Measurements from ENCODE around the gene CNEP1R1. TPM values are rescaled to one million over a fixed set of nuclear protein-coding genes. Genes with fewer than 3 reads are reported as not detected.

Gene CNEP1R1
- total RNA-seq, 1 donor from 2014 or later: 23.9 TPM

DNA sequence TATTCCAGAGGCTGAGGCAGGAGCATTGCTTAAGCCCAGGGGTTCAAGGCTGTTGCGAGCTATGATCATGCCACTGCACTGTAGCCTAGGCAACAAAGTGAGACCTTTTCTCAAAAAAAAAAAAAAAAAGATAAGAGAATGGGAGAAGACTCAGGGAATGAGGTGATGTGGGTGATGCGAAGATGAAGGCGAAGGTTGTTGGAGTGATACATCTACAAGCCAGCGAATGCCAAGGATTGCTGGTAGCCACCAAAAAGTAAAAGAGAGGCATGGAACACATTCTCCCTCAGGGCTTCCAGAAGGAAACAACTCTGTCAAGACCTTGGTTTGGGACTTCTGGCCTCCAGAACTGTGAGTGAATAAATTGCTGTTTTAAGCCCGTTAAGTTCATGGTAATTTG is 26.0 kb upstream of the CNEP1R1 start:
- Histone ChIP-seq H3K36me3 (ENCODE audit: control insufficient read depth, insufficient read depth, low read length) (no peaks in the 10 kb centered on the region), H3K4me3 (ENCODE audit: low read depth, low read length) (no peak overlapping the region), H3K27me3 (ENCODE audit: control insufficient read depth, insufficient read depth, low read length) (no peaks in the 10 kb centered on the region)
- TF ChIP-seq, protein P1, sequence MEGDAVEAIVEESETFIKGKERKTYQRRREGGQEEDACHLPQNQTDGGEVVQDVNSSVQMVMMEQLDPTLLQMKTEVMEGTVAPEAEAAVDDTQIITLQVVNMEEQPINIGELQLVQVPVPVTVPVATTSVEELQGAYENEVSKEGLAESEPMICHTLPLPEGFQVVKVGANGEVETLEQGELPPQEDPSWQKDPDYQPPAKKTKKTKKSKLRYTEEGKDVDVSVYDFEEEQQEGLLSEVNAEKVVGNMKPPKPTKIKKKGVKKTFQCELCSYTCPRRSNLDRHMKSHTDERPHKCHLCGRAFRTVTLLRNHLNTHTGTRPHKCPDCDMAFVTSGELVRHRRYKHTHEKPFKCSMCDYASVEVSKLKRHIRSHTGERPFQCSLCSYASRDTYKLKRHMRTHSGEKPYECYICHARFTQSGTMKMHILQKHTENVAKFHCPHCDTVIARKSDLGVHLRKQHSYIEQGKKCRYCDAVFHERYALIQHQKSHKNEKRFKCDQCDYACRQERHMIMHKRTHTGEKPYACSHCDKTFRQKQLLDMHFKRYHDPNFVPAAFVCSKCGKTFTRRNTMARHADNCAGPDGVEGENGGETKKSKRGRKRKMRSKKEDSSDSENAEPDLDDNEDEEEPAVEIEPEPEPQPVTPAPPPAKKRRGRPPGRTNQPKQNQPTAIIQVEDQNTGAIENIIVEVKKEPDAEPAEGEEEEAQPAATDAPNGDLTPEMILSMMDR (IDR thresholded peaks at IDR 0.05; ENCODE audit: insufficient read depth, low read length, poor library complexity, severe bottlenecking): no peak
- DNase-seq (ENCODE audit: low read depth): no peak

DNA sequence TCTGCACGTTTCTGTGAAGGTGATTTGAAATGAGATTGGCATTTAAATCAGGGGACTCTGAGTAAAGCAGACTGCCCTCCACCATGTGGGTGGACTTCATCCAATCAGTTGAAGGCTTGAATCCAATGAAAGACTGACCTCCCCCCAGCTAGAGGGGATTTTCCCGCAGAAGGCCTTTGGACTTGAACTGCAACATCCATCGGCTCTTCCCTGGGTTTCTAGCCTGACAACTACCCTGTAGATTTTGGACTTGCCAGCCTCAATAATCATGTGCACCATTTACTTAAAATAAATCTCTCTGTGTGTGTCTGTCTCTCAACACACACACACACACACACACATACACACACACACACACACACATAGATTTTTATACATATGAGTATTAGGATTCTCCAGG is 23.9 kb upstream of the CNEP1R1 start:
- TF ChIP-seq, protein P1 (IDR thresholded peaks at IDR 0.05; ENCODE audit: insufficient read depth, low read length, poor library complexity, severe bottlenecking): no peak
- H3K36me3 ChIP-seq (ENCODE audit: control insufficient read depth, insufficient read depth, low read length): no peaks in the 10 kb centered on the region

DNA sequence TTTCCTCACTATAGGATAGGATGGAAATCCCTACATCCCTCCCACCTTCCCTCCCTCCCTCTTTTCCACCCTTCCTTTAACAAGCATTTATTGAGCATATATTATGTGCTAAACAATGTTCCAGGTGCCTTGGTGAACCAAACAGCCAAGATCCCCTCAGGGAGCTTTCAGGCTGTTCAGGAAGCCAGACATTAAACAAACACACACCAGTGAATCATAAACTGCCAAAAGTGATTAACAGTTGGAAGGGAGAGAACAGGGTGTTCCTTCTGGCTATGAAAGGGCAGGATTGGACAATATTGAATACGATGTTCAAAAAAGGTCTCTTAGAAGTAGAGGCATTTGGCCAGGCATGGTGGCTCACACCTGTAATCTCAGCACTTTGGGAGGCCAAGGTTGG is 22.8 kb upstream of the CNEP1R1 start:
- Histone ChIP-seq H3K27me3 (ENCODE audit: control insufficient read depth, insufficient read depth, low read length) (no peaks in the 10 kb centered on the region), H3K36me3 (ENCODE audit: control insufficient read depth, insufficient read depth, low read length) (no peaks in the 10 kb centered on the region), H3K4me3 (ENCODE audit: low read depth, low read length) (no peak overlapping the region)
- TF ChIP-seq, protein P1 (IDR thresholded peaks at IDR 0.05; ENCODE audit: insufficient read depth, low read length, poor library complexity, severe bottlenecking): no peak
- no peak for DNase-seq (ENCODE audit: low read depth)

More for the DNA sequence above, 23.9 kb upstream of the CNEP1R1 start:
- no peak for DNase-seq (ENCODE audit: low read depth)
- no peaks in the 10 kb centered on the region for H3K27me3 ChIP-seq (ENCODE audit: control insufficient read depth, insufficient read depth, low read length)
- H3K4me3 ChIP-seq (ENCODE audit: low read depth, low read length): no peak overlapping the region

DNA sequence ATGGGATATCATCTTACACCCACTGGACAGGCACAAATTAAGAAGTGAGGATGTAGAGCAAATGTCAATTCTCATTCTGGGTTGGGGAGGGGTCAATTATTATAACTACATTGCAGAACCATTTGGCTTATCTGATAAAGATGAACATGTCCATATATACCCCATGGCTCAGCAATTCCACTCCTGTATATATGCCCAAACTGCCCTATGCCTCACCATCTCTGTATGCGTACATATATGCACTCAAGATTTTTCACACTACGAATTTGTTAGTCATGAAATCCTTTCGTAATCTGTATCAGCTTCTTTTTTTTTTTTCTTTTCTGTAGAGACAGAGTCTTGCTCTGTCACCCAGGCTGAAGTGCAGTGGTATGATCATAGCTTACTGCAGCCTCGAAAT is 20.8 kb upstream of the CNEP1R1 start:
- Histone ChIP-seq H3K36me3 (ENCODE audit: control insufficient read depth, insufficient read depth, low read length) (no peaks in the 10 kb centered on the region), H3K27me3 (ENCODE audit: control insufficient read depth, insufficient read depth, low read length) (no peaks in the 10 kb centered on the region), H3K4me3 (ENCODE audit: low read depth, low read length) (no peak overlapping the region)
- no peak for DNase-seq (ENCODE audit: low read depth)
- TF ChIP-seq, protein P1 (IDR thresholded peaks at IDR 0.05; ENCODE audit: insufficient read depth, low read length, poor library complexity, severe bottlenecking): no peak

DNA sequence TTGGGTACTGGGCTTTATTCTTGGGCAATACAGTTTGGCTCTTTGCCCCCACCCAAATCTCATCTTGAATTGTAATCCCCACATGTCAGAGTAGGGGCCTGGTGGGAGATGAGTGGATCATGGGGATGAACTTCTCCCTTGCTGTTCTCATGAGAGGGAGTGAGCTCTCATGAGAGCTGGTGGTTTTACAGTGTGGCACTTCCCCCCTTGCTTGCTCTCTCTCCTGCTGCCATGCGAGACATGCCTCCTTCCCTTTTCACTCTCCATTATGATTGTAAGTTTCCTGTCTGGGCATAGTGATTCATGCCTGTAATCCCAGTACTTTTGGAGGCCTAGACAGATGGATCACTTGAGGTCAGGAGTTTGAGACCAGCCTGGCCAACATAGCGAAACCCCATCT is 18.1 kb upstream of the CNEP1R1 start:
- DNase-seq (ENCODE audit: low read depth): no peak
- Histone ChIP-seq H3K36me3 (ENCODE audit: control insufficient read depth, insufficient read depth, low read length) (no peaks in the 10 kb centered on the region), H3K4me3 (ENCODE audit: low read depth, low read length) (no peak overlapping the region), H3K27me3 (ENCODE audit: control insufficient read depth, insufficient read depth, low read length) (no peaks in the 10 kb centered on the region)
- TF ChIP-seq, protein P1 (IDR thresholded peaks at IDR 0.05; ENCODE audit: insufficient read depth, low read length, poor library complexity, severe bottlenecking): no peak

DNA sequence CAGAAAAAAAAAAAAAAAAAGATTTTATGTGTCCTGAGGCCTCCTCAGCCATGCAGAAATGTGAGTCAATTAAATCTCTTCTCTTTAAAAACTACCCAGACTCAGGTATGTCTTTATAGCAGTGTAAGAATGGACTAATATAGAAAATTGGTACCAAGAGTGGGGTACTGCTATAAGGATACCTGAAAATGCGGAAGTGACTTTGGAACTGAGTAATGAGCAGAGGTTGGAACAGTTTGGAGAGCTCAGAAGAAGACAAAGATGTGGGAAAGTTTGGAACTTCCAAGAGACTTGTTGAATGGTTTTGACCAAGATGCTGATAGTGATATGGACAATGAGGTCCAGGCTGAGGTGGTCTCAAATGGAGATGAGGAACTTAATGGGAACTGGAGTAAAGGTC is 17.3 kb upstream of the CNEP1R1 start:
- H3K36me3 ChIP-seq (ENCODE audit: control insufficient read depth, insufficient read depth, low read length): no peaks in the 10 kb centered on the region
- no peaks in the 10 kb centered on the region for H3K27me3 ChIP-seq (ENCODE audit: control insufficient read depth, insufficient read depth, low read length)
- DNase-seq (ENCODE audit: low read depth): no peak
- TF ChIP-seq, protein P1 (IDR thresholded peaks at IDR 0.05; ENCODE audit: insufficient read depth, low read length, poor library complexity, severe bottlenecking): no peak
- no peak overlapping the region for H3K4me3 ChIP-seq (ENCODE audit: low read depth, low read length)

Measured in kidney epithelial cell (primary cell).